ENCODE measurements around the gene CPZ. TPM values are rescaled to one million over a fixed set of nuclear protein-coding genes. Genes with fewer than 3 reads are reported as not detected.

CPZ gene
- total RNA-seq, 1 experiment from 2014 or later, result 26.9 TPM

DNA sequence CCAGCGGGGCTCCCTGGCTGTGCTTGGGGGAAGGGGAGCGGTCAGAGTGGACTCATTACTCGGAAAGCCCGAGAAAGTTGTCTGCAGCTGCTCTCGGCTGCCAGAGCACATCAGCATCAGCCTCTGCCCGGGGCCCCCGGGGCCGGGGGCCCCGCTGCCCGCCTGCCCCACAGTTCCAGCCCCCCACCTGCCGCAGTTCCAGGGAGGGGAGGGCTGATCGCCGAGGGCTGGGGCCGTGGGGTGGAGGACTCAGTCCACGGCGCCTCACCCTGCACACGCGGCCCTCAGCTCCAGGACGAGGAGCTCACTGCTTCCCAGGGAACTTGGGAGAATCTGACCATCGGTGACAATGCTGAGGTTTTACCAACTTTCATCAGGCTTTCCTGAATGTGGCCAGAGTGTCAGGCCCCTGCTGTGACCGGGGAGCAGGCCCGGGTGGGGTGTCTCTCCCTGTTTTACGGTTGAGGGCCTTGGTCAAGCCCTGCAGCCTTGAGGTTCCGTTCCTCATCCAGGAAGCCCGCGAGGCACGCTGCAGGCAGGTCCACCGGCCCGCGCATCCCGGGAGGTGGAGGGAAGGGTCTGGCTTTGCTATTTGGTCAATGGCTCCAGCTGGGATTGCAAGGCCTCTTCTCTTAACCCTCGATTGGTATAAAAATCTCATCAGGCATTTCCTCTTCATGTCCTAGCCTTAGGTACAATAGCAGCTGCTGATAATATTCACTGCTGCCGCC, 57.2 kb downstream of the CPZ start:
- CTCF ChIA-PET, result interaction anchor here (3.5 kb wide), 1 partner anchor 42 kb away, joined by 16 read pairs; no protein-coding TSS in a partner anchor
- 0 out of 2 replicates have a peak overlapping the region, but pooled peaks have one; percentile 8 for H3K27ac Mint-ChIP-seq

DNA sequence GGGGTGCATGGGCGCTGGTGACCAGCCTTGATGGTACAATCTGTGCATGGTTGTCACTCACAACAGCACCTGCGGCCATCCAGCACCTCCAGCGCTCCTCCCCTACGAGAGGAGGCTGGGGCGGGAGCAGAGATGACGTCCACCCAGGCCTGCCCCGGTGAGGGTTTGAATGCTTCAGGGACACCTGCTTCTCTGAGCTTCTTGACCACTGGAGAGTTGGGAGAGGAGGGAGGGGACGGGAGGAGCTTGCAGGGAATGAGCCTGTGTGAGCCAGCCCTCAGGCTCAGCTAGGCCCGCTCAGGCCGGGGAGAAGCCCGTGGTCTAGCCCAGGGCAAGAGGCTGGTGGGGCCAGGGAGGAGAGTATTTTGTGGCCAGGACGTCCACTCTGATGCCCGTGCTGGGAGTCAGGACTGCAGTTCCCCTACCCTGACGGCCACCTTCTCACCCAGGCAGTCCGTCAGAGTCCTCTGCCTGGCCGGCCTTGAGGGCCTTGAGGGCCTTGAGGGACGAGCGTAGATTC, 59.2 kb downstream of the CPZ start:
- DNase-seq (ENCODE audit: low spot score) (no peak), ATAC-seq (no peak)
- Mint-ChIP-seq H3K4me1 (peaks cover 7% of the 10 kb centered on the region; the same call in 1 of the 2 replicates), H3K4me3 (no peak overlapping the region), H3K36me3 (no peaks in the 10 kb centered on the region), H3K27me3 (ENCODE audit: low read depth) (no peaks in the 10 kb centered on the region), H3K27ac (no peak overlapping the region), H3K9me3 (peaks cover 6% of the 10 kb centered on the region)
- POLR2A ChIA-PET, result no interaction called here
- CTCF ChIA-PET, result interaction anchor here (1.9 to 3.5 kb wide), 2 partner anchors 37 to 44 kb away, joined by 8 to 16 read pairs; no protein-coding TSS in a partner anchor
- no peak for TF ChIP-seq FOXK1 (CRISPR knock-in tag; IDR thresholded peaks at IDR 0.05)
- TF ChIP-seq CBFB (CRISPR knock-in tag; IDR thresholded peaks at IDR 0.05; ENCODE audit: low read depth), result no peak
- TF ChIP-seq OVOL2 (CRISPR knock-in tag; IDR thresholded peaks at IDR 0.05; ENCODE audit: borderline replicate concordance), result no peak
- TF ChIP-seq, protein P1, sequence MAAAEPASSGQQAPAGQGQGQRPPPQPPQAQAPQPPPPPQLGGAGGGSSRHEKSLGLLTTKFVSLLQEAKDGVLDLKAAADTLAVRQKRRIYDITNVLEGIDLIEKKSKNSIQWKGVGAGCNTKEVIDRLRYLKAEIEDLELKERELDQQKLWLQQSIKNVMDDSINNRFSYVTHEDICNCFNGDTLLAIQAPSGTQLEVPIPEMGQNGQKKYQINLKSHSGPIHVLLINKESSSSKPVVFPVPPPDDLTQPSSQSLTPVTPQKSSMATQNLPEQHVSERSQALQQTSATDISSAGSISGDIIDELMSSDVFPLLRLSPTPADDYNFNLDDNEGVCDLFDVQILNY (CRISPR knock-in tag; IDR thresholded peaks at IDR 0.05), result no peak
- no peak for TF ChIP-seq IRF2 (CRISPR knock-in tag; IDR thresholded peaks at IDR 0.05; ENCODE audit: borderline replicate concordance, low read depth)
- no peak for TF ChIP-seq SOX15 (CRISPR knock-in tag; IDR thresholded peaks at IDR 0.05)
- TF ChIP-seq, protein P2, sequence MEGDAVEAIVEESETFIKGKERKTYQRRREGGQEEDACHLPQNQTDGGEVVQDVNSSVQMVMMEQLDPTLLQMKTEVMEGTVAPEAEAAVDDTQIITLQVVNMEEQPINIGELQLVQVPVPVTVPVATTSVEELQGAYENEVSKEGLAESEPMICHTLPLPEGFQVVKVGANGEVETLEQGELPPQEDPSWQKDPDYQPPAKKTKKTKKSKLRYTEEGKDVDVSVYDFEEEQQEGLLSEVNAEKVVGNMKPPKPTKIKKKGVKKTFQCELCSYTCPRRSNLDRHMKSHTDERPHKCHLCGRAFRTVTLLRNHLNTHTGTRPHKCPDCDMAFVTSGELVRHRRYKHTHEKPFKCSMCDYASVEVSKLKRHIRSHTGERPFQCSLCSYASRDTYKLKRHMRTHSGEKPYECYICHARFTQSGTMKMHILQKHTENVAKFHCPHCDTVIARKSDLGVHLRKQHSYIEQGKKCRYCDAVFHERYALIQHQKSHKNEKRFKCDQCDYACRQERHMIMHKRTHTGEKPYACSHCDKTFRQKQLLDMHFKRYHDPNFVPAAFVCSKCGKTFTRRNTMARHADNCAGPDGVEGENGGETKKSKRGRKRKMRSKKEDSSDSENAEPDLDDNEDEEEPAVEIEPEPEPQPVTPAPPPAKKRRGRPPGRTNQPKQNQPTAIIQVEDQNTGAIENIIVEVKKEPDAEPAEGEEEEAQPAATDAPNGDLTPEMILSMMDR (IDR thresholded peaks at IDR 0.05), result no peak
- TF ChIP-seq TCF7 (CRISPR knock-in tag; IDR thresholded peaks at IDR 0.05; ENCODE audit: low read depth), result no peak
- TF ChIP-seq SMAD3 (CRISPR knock-in tag; IDR thresholded peaks at IDR 0.05; ENCODE audit: borderline replicate concordance), result no peak
- TF ChIP-seq ZNF138 (CRISPR knock-in tag; conservative IDR thresholded peaks at IDR 0.05), result no peak
- TF ChIP-seq RORB (CRISPR knock-in tag; IDR thresholded peaks at IDR 0.05), result no peak
- no peak for TF ChIP-seq ZNF232 (CRISPR knock-in tag; IDR thresholded peaks at IDR 0.05)
- no peak for TF ChIP-seq NFYB (CRISPR knock-in tag; conservative IDR thresholded peaks at IDR 0.05; ENCODE audit: low read depth)
- TF ChIP-seq, protein P3, sequence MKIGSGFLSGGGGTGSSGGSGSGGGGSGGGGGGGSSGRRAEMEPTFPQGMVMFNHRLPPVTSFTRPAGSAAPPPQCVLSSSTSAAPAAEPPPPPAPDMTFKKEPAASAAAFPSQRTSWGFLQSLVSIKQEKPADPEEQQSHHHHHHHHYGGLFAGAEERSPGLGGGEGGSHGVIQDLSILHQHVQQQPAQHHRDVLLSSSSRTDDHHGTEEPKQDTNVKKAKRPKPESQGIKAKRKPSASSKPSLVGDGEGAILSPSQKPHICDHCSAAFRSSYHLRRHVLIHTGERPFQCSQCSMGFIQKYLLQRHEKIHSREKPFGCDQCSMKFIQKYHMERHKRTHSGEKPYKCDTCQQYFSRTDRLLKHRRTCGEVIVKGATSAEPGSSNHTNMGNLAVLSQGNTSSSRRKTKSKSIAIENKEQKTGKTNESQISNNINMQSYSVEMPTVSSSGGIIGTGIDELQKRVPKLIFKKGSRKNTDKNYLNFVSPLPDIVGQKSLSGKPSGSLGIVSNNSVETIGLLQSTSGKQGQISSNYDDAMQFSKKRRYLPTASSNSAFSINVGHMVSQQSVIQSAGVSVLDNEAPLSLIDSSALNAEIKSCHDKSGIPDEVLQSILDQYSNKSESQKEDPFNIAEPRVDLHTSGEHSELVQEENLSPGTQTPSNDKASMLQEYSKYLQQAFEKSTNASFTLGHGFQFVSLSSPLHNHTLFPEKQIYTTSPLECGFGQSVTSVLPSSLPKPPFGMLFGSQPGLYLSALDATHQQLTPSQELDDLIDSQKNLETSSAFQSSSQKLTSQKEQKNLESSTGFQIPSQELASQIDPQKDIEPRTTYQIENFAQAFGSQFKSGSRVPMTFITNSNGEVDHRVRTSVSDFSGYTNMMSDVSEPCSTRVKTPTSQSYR (CRISPR knock-in tag; IDR thresholded peaks at IDR 0.05), result no peak

More for the DNA sequence above, 57.2 kb downstream of the CPZ start:
- peaks cover 6% of the 10 kb centered on the region for H3K9me3 Mint-ChIP-seq
- no peaks in the 10 kb centered on the region for H3K27me3 Mint-ChIP-seq (ENCODE audit: low read depth)
- no peak for ATAC-seq
- H3K4me3 Mint-ChIP-seq, result no peak overlapping the region
- POLR2A ChIA-PET, result no interaction called here
- TF ChIP-seq IRF2 (CRISPR knock-in tag; IDR thresholded peaks at IDR 0.05; ENCODE audit: borderline replicate concordance, low read depth), result no peak
- TF ChIP-seq, protein P4, sequence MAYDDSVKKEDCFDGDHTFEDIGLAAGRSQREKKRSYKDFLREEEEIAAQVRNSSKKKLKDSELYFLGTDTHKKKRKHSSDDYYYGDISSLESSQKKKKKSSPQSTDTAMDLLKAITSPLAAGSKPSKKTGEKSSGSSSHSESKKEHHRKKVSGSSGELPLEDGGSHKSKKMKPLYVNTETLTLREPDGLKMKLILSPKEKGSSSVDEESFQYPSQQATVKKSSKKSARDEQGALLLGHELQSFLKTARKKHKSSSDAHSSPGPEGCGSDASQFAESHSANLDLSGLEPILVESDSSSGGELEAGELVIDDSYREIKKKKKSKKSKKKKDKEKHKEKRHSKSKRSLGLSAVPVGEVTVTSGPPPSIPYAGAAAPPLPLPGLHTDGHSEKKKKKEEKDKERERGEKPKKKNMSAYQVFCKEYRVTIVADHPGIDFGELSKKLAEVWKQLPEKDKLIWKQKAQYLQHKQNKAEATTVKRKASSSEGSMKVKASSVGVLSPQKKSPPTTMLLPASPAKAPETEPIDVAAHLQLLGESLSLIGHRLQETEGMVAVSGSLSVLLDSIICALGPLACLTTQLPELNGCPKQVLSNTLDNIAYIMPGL (CRISPR knock-in tag; IDR thresholded peaks at IDR 0.05), result no peak
- TF ChIP-seq, protein P5, sequence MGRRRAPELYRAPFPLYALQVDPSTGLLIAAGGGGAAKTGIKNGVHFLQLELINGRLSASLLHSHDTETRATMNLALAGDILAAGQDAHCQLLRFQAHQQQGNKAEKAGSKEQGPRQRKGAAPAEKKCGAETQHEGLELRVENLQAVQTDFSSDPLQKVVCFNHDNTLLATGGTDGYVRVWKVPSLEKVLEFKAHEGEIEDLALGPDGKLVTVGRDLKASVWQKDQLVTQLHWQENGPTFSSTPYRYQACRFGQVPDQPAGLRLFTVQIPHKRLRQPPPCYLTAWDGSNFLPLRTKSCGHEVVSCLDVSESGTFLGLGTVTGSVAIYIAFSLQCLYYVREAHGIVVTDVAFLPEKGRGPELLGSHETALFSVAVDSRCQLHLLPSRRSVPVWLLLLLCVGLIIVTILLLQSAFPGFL (CRISPR knock-in tag; IDR thresholded peaks at IDR 0.05; ENCODE audit: borderline replicate concordance), result no peak
- TF ChIP-seq CREM (CRISPR knock-in tag; IDR thresholded peaks at IDR 0.05), result no peak
- TF ChIP-seq, protein P6, sequence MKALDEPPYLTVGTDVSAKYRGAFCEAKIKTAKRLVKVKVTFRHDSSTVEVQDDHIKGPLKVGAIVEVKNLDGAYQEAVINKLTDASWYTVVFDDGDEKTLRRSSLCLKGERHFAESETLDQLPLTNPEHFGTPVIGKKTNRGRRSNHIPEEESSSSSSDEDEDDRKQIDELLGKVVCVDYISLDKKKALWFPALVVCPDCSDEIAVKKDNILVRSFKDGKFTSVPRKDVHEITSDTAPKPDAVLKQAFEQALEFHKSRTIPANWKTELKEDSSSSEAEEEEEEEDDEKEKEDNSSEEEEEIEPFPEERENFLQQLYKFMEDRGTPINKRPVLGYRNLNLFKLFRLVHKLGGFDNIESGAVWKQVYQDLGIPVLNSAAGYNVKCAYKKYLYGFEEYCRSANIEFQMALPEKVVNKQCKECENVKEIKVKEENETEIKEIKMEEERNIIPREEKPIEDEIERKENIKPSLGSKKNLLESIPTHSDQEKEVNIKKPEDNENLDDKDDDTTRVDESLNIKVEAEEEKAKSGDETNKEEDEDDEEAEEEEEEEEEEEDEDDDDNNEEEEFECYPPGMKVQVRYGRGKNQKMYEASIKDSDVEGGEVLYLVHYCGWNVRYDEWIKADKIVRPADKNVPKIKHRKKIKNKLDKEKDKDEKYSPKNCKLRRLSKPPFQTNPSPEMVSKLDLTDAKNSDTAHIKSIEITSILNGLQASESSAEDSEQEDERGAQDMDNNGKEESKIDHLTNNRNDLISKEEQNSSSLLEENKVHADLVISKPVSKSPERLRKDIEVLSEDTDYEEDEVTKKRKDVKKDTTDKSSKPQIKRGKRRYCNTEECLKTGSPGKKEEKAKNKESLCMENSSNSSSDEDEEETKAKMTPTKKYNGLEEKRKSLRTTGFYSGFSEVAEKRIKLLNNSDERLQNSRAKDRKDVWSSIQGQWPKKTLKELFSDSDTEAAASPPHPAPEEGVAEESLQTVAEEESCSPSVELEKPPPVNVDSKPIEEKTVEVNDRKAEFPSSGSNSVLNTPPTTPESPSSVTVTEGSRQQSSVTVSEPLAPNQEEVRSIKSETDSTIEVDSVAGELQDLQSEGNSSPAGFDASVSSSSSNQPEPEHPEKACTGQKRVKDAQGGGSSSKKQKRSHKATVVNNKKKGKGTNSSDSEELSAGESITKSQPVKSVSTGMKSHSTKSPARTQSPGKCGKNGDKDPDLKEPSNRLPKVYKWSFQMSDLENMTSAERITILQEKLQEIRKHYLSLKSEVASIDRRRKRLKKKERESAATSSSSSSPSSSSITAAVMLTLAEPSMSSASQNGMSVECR (CRISPR knock-in tag; IDR thresholded peaks at IDR 0.05; ENCODE audit: borderline replicate concordance), result no peak
- TF ChIP-seq JAZF1 (CRISPR knock-in tag; IDR thresholded peaks at IDR 0.05), result no peak
- TF ChIP-seq NFATC4 (CRISPR knock-in tag; IDR thresholded peaks at IDR 0.05), result no peak
- no peak for DNase-seq (ENCODE audit: low spot score)
- H3K4me1 Mint-ChIP-seq, result peaks cover 7% of the 10 kb centered on the region; the same call in 1 of the 2 replicates
- H3K36me3 Mint-ChIP-seq, result no peaks in the 10 kb centered on the region
